SJSA1 (cell line): Measurements from ENCODE around the gene TMCO5A. TPM values are rescaled to one million over a fixed set of nuclear protein-coding genes. Genes with fewer than 3 reads are reported as not detected.
A peak's percentile ranks its signal among the peaks of the same experiment; 100 is the strongest.

ENCODE experiments used
- DNase-seq, 2 experiments: peaks; one replicate each; pipeline ENCODE4 v3.0.0-alpha.2; 2015 to 2020; ENCODE audit warnings: low spot score in 2 of 2, low read depth in 1 of 2
- H3K27ac ChIP-seq: fragments of 250-450 bp; sonication (Bioruptor Pico); 2 replicates; pipeline ENCODE4 v1.5.1; 2020; ENCODE audit warnings: mild to moderate bottlenecking, moderate library complexity
- H3K27me3 ChIP-seq: fragments of 250-450 bp; sonication (Bioruptor Pico); replicated peaks from 2 replicates; pipeline ENCODE4 v1.5.1; 2020; ENCODE audit warnings: mild to moderate bottlenecking, moderate library complexity
- H3K36me3 ChIP-seq: fragments of 250-450 bp; sonication (Bioruptor Pico); 2 replicates; pipeline ENCODE4 v1.5.1; 2020; ENCODE audit warnings: mild to moderate bottlenecking
- H3K4me1 ChIP-seq: fragments of 250-450 bp; sonication (Bioruptor Pico); replicated peaks from 2 replicates; pipeline ENCODE4 v1.6.1; 2021; ENCODE audit warnings: mild to moderate bottlenecking
- H3K4me3 ChIP-seq: fragments of 250-450 bp; sonication (Bioruptor Pico); 2 replicates; pipeline ENCODE4 v1.5.1; 2020; ENCODE audit warnings: mild to moderate bottlenecking
- H3K9me3 ChIP-seq: fragments of 250-450 bp; sonication (Bioruptor Pico); replicated peaks from 2 replicates; pipeline ENCODE4 v1.5.1; 2020; ENCODE audit warnings: mild to moderate bottlenecking
- total RNA-seq: library from RNA; depleted of rRNA; stranded (reverse); fragments of >200 nt; shearing (Covaris generic); gene quantifications from 2 replicates; pipeline ENCODE4 v1.2.3, GENCODE V29; 2014

The TMCO5A gene
- total RNA-seq, 1 experiment from 2014 or later: not detected

- Histone ChIP-seq H3K27me3 (no peaks in the 10 kb centered on the region), H3K27ac (no peak overlapping the region), H3K4me3 (no peak overlapping the region), H3K9me3 (no peaks in the 10 kb centered on the region), H3K36me3 (no peaks in the 10 kb centered on the region), H3K4me1 (no peaks in the 10 kb centered on the region)
- peak in 1 of 2 experiments; percentile 57 for DNase-seq
These were observed 61.3 kb downstream of the TMCO5A start for GRCh38 chr15:37995461-37996347.
